IPS-18c (cell line): ENCODE results near the gene ZNF326.
A peak's percentile ranks its signal among the peaks of the same experiment; 100 is the strongest.
"Not testable (repeated sequence)": the region's sequence is repeated elsewhere in the genome, so short reads cannot be mapped to it uniquely, and the experiment has no call there.

Experiments
- H3K4me3 ChIP-seq: 2 replicates; pipeline ENCODE4 v1.7.0; 2013; ENCODE audit warnings: low read depth, mild to moderate bottlenecking, low read length, moderate library complexity; ENCODE audit not compliant: insufficient read depth
- H3K9me3 ChIP-seq: one replicate; pipeline ENCODE4 v1.6.1; 2013; ENCODE audit warnings: mild to moderate bottlenecking, low read length, moderate library complexity; ENCODE audit not compliant: control insufficient read depth, insufficient read depth

ZNF326 gene

DNA sequence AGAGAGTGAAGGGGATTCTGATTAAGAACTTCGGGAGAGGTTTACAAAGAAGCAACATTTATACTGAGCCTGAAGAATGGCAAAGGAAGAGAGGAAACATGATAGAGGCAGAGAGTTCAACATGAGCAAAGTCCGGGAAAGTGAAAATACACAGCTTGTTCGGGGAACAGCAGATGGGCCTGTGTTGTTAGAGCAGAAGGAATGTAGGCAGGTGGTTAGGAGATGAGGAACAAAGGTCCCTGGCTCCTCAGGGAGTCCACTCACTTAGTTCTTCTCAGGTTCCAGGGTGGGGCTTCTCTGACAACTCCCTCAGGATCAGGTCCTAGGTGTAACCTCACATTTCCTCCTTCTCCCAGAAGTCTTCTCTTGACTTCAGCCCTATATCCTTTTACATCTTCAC, 5.1 kb upstream of the ZNF326 start:
- H3K4me3 ChIP-seq: no peak overlapping the region
- H3K9me3 ChIP-seq: no peaks in the 10 kb centered on the region

DNA sequence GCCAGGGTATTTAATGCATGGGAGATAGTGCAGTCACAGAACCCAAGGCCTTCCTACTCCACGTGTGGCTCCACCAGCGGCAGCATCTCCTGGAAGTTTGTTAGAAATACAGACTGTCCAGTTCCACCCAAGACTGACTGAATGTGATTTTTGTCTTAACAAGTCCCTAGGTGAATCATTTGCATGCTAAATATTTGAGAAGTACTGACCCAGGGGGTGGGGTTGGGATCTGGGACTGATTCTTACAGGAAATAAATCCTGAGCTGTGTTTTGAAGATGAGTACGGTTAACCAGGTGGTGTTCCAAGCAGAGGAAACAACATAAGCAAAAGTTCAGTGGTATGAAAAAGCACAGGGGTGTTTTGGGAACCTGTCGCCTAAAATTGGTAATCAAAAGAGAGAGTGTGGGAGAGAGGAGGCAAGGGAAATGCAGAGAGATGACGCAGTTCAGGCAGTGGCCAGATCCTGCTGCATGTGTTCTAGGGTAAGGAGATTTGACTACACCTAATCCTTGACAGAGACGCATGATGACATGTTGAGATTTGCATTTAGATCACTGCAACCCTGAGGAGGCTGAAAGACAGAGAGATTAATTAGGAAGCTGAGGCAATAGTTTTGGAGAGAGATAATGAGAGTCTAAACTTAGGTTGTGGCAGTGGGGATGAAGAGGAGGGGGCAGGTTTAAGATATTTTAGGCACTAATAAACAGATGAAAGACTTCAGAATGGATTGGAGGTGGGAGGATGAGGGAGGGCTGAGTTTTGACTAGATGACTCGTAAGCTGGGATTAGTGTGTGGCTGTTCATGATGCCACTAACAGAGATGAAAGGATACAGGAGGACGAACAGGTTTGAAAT, 3.7 kb upstream of the ZNF326 start:
- Histone ChIP-seq H3K9me3 (no peaks in the 10 kb centered on the region), H3K4me3 (no peak overlapping the region)

DNA sequence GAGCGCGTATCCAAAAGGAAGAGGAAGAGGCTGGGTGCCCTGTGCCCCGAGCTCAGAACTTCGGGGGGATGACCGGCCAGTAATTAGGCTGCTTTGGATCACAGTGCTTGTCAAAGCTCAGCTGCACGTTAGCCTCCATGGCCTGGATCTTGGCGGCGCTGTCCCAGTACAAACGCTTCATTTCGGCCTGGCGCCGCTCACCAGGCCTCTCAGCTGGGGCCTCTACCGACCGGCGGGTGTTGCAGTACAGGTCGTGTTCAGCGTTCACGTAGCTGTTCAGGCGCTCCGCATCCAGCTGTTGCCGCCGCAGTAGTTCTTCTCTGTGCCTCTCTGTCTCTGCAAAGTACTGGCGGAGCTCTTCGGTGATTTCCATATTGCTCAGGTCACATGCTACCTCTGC, 1.4 kb upstream of the ZNF326 start:
- no peaks in the 10 kb centered on the region for H3K9me3 ChIP-seq
- no peak overlapping the region for H3K4me3 ChIP-seq

DNA sequence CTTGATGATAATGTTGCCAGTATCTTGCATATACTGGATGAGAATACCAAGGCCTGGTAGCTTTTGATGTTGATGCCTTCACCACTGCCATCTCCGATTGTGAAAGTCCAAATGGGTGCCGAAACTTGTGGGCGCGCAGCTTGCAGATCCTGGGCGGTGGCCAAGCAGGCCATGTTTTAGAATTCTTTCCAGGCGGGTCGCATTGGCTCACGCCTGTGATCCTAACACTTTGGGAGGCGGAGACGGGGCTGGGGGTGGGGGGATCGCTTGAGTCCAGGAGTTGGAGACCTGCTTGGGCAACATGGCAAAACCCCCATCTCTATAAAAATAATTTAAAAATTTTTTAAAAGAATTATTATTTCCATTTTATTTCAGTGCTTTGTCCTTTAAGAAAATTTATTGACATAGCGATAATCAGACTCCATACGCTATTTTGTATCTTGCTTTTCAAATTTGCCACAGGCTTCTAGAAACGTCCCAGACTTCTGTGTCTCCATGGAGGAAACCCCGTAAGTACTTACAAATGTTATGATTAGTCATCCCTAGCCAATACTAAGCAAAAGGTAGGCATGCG, 592 bp upstream of the ZNF326 start:
- no peaks in the 10 kb centered on the region for H3K9me3 ChIP-seq

DNA sequence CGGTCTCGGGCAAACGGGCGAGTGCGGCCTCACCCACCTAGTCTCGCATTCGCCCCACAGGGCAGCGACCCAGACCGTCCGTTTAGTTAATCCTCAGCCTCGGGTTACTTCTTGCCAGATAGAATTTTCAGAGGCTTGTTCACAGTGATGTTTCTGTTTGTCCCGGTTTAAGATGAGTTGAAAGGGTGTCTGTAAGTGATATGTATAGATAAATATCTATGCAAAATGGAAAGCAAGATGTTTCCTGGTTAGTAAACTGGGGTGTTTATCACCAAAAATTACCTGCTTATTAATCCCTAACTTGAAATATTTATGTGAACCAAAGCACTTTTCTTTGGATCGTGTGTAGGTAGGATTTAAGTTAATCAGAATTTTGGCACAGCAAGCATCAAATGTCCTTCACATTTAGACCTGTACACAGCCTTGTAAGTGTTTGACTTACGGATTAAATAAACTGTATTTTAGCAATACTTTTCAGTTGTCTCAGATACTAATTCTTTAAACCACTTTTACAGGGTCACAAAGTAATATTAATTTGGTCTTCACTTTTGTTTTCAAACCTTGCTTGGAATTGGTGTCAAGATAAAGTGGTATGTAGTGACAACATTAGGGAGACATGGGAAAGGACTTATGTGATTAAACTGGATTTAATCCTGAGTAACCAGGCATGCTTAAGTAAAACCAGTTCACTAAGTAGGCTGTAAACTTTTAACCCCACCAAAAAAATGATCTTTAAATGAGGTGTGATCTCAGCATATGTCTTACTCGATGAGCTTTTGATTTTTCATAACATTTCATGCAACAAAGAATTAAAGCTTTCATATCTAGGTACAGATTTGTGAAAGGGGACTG, 914 bp downstream of the ZNF326 start:
- Histone ChIP-seq H3K9me3 (no peaks in the 10 kb centered on the region), H3K4me3 (peak overlapping the region; percentile 92)

More for the DNA sequence above, 592 bp upstream of the ZNF326 start:
- H3K4me3 ChIP-seq: peak overlapping the region; percentile 92; the same call in 1 of the 2 replicates

DNA sequence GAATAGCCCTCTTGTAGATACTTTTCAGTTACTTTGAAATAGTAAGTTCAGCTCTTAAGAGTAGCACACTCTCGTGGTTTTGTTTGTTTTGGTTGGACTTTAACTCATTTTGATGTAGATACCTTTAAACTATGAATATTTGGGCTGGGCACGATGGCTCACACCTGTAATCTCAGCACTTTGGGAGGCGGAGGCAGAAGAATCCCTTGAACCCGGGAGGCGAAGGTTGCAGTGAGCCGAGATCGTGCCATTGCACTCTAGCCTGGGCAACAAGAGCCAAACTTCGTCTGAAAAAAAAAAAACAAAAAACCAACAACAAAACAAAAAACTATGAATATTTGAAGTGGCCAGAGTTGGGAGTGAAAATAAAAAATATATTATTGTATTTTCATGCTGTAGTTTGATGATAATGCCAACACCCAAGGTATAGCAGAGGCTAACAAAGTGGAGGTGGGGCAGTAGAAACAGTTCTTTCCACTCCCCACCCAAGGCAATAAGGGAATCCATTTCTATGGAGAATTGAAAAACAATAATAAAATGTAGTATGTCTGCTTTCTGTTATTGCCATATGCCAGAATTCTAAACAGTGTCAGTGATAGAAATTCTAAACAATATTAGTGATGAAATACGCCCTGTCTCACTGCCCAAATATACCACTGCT, 1.7 kb downstream of the ZNF326 start:
- Histone ChIP-seq H3K9me3 (no peaks in the 10 kb centered on the region), H3K4me3 (peak overlapping the region; percentile 92; the same call in 1 of the 2 replicates)

DNA sequence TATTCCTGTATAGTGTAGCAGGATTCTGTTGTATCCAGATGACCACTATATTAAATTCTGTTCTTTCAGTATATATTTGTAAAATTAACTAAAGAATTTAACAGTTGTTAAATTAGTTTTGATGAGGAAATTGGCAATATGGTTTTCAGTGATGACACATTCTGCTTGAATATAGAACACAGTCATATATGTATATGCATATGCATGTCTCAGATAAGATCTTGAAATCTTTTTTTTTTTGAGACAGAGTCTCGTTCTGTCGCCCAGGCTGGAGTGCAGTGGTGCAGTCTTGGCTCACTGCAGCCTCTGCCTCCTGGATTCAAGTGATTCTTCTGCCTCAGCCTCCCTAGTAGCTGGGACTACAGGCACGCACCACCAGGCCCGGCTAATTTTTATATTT, 2.2 kb downstream of the ZNF326 start:
- not testable (repeated sequence) for H3K4me3 ChIP-seq, H3K9me3 ChIP-seq

DNA sequence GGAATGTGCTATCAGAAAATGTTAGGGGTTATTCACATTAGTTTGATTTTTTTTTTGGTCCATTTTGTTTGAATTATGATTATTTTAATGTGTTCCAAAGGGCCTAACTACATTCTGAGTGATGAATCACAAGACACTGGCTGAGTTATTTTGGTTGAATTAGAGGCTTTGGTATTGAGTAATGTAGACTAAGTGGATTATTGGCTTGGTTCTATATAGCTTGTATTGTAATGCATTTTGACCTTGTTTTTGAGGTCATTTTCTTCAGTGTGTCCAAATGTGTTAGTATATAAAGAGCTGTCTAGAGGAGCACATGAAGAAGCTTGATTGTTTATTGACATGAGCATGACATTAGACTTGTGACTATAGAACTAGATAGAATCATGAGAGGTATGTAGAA, 3.4 kb downstream of the ZNF326 start:
- no peak overlapping the region for H3K4me3 ChIP-seq
- no peaks in the 10 kb centered on the region for H3K9me3 ChIP-seq

DNA sequence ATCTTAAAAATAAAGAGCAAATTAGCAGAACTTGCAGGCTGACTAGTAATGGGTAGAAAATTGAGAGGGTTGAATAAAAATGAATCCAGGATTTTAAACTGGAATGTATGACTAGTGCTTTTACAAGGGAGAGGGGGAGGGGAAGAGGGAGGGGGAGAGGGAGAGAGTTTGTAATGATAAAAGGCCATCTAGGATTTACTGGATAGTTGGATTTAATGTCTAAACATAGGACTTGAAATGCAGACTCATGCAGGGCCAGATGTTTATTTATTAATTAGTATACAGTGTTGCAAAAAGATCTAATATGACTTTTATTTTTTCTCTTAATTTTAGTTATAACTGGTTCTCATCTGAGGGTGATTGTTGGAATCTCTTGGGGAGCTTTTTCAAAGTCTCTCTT, 4.3 kb downstream of the ZNF326 start:
- H3K4me3 ChIP-seq: no peak overlapping the region

DNA sequence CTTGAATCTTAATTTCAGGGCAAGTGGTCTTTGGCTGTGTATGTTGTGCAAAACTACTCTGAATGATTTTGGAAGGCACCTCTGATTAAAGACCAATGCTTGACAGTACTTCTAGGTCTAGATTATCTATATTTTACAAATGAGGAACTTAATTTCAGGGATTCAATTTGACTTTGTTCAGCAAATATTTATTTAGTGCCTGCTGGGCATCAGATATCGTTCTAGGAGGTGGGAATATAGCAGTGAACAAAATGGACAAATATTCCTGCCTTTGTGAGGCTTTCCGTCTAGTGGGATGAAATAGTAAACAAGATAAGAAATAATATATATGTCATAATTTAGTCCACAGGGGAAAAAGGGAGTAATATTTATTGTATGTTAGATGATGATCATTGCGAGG, 4.7 kb downstream of the ZNF326 start:
- Histone ChIP-seq H3K9me3 (no peaks in the 10 kb centered on the region), H3K4me3 (no peak overlapping the region)

More for the DNA sequence above, 4.3 kb downstream of the ZNF326 start:
- no peaks in the 10 kb centered on the region for H3K9me3 ChIP-seq

DNA sequence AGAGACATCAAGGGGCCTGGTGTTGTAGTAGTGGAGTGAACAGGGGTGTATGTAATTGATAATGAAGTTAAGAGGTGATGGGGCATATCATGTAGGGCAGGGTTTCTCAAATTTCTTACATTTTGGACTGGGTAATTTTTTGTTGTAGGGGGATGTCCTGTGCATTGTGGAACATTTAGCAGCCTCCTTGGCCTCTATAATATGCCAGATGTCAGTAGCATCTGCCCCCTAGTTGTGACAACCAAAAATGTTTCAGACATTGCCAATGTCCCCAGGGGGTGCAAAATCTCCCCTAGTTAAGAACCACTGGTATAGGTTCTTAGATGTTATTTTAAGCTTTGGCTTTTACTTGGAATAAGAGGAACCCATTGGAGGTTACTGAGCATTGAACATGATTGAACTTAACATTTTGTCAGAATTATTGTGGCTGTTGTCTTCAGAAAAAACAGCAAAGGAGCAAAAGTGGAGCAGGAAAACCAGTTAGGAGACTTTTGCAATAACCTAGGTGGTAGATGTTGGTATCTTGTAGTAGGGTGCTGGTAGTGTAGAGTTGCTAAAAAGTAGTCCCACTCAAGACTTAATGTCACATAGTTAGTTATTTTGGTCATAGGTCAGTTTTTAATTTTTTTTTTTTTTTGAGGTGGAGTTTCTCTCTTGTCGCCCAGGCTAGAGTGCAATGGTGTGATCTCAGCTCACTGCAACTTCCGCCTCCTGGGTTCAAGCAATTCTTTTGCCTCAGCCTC, 6.2 kb downstream of the ZNF326 start:
- H3K4me3 ChIP-seq: no peak overlapping the region
- H3K9me3 ChIP-seq: no peaks in the 10 kb centered on the region

DNA sequence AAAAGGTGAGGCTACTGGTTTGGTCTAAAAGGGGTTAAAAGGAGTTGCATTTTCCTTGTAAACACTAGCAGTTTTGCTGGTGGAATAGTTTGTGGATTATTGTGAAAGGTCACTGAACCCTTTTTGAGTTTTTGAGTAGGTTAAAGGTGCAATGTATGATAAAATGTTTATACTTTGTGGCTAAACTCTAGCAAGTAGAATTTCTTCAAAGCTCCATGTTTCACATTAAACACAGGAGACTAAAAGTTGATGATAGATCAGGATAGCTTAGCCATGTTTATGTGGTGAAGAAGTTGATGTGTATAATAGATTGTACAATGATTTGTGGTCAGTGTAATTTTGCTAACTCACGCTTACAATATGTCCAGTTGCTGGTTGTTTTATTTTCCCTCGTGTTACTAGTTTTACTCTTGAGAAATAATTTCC, 13.1 kb downstream of the ZNF326 start:
- H3K9me3 ChIP-seq: no peaks in the 10 kb centered on the region
- H3K4me3 ChIP-seq: no peak overlapping the region

DNA sequence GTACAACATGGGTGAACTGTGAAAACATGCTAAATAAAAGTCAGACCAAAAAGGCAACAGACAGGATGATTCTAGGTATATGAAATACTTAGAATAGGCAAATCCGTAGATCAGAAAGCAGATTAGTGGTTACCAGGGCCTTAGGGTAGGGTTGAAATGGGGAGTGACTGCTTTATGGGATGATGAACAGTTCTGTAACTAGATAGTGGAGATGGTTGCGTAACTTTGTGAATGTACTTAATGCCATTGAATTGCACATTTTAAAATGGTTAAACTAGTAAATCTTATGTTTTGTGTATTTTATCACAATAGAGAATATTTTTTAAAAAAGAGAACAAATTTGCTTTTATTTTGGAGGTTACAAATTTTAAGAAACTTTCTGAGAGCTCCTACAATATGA, 17.4 kb downstream of the ZNF326 start:
- H3K4me3 ChIP-seq: no peak overlapping the region
- H3K9me3 ChIP-seq: no peaks in the 10 kb centered on the region

DNA sequence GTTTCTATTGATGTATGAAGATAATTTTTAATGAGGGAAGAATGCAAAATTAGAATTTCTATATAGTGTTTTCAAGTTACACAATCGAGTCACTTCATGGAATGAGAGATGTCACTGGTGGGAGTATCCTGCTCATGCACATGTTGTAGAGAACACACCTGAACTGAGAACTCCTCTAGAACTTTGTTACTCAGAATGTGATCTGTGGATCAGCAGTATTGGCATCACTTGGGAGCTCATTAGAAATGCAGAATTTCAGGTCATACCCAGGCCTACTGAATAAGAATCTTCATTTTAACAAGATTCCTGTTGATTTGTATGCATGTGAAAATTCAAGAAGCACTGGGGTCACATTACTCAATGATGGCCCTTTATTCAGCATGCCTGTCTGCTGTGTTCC, 28.8 kb downstream of the ZNF326 start:
- Histone ChIP-seq H3K4me3 (no peak overlapping the region), H3K9me3 (no peaks in the 10 kb centered on the region)

DNA sequence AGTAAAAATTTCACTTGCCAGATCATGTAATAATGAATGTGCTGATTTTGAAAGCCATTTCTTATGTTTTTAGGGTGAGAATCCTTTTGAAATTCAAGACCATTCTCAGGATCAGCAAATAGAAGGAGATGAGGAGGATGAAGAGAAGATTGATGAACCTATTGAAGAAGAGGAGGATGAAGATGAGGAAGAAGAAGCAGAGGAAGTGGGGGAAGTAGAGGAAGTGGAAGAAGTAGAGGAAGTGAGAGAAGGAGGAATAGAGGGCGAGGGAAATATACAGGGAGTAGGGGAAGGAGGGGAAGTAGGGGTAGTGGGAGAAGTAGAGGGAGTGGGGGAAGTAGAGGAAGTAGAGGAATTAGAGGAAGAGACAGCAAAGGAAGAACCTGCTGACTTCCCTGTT, 32.4 kb downstream of the ZNF326 start:
- Histone ChIP-seq H3K9me3 (no peaks in the 10 kb centered on the region), H3K4me3 (no peak overlapping the region)

DNA sequence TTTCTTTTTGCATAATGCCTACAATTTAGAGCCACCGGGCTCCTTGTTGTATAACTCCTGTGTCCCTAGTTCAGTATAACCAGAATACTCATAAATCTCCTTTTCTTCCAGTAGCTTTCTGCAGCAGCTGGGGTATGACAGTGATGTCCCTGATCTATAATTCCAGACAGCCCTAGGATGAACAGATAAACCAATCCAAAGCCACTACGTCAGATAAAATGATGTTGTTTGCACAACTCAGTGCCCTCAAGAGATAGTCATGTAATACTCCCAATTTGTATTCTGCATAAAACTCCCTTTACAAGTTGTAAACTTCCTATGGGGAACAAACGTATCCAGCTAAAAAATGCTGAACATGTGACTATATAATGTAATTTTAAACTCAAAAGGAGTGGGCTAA, 44.7 kb downstream of the ZNF326 start:
- Histone ChIP-seq H3K9me3 (no peaks in the 10 kb centered on the region), H3K4me3 (no peak overlapping the region)

DNA sequence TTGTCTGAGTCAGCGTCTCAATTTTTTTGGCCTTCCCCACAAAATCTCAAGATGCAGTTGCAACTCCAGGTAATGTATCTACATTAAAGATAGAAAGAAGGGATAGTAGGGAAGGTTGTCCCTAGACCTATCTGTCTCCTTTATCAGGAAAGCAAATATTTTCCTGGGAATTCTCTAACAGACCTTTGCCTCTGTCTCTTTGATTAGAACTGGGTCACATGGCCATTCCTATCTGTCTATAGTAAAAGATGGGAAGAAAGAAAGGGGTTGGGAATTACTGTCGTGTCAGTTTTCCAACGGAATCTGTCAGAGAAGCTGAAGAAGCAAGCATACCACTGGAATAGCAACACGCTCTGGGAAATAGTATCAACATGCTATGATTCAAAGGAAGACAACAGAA, 48.7 kb downstream of the ZNF326 start:
- Histone ChIP-seq H3K9me3 (no peaks in the 10 kb centered on the region), H3K4me3 (no peak overlapping the region)
